Stimulated activated naive B cell treated with anti-CD40 and anti-IgM and Interleukin-4, amounts not matched to agents 10 μg/mL and 1 μg/mL and 100 μg/mL, for 72 hours (primary cell): ENCODE results near the gene SEPTIN12.

Experiments
- ATAC-seq, 2 donors: fragments of 150-1000 bp; cut with Tn5 transposase; replicated peaks; 2 replicates each; pipeline ENCODE4 v1.10.0; 2021; ENCODE audit warnings: moderate library complexity in 1 of 2
- DNase-seq: peaks from one replicate; pipeline ENCODE4 v3.0.0; 2021
- H3K27ac Mint-ChIP-seq: one replicate; pipeline ENCODE4 v1.8.0; 2022; ENCODE audit warnings: mild to moderate bottlenecking, mixed read lengths
- H3K27me3 Mint-ChIP-seq, 2 donors: one replicate each; pipeline ENCODE4 v1.8.0; 2022; ENCODE audit warnings: mixed read lengths in 2 of 2
- H3K36me3 Mint-ChIP-seq, 2 donors: one replicate each; pipeline ENCODE4 v1.8.0; 2022; ENCODE audit warnings: mixed read lengths in 2 of 2, mild to moderate bottlenecking in 1 of 2
- H3K4me1 Mint-ChIP-seq, 2 donors: one replicate each; pipeline ENCODE4 v1.8.0; 2022; ENCODE audit warnings: mixed read lengths in 2 of 2, mild to moderate bottlenecking in 1 of 2
- H3K4me3 Mint-ChIP-seq, 2 donors: one replicate each; pipeline ENCODE4 v1.8.0; 2022; ENCODE audit warnings: mild to moderate bottlenecking in 2 of 2, mixed read lengths in 2 of 2, moderate library complexity in 1 of 2
- H3K9me3 Mint-ChIP-seq, 2 donors: one replicate each; pipeline ENCODE4 v1.8.0; 2022; ENCODE audit warnings: mixed read lengths in 2 of 2, mild to moderate bottlenecking in 1 of 2

Gene SEPTIN12

DNA sequence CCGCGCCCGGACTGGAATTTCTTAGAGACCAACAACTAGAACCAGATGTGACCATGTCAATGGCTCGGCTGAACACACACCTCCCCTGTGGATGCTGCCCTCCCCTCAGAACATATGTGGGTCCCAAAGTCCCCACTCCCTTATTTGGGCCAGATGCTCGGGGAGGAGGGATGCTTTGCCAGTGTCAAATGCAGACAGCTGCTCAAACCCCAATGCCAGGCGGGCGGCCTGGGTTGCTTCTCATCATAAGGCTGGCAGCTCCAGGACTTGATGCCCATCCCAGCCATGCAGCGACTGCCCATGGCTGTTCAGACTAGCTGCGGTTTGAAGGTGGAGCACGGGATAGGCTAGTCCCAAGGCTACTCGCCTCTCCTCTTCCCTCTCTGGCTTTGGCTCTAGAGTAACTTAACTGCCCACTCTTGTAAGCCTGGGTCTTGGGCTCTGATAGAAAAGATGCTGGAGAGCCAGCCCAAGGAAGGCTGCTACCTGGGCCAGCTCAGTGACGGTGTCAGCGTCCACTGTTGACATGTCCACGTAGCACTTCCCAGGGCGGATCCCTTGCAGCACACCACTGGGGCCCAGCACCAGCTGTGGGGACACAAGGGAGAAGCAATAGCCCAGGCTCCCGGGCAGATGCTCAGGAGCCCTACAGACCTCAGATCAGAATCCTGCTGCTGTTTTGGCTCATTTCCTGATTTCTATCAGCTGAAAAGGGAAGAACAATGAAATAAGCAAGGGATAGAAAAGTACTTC lies 25.3 kb upstream of the SEPTIN12 start:
- Mint-ChIP-seq H3K27me3 (no peaks in the 10 kb centered on the region), H3K36me3 (peaks cover 38 to 54% of the 10 kb centered on the region in 2 donors), H3K4me3 (no peak overlapping the region), H3K9me3 (no peaks in the 10 kb centered on the region), H3K4me1 (peaks cover 3 to 10% of the 10 kb centered on the region in 2 donors), H3K27ac (peak overlapping the region; percentile 44)
- ATAC-seq (no peak), DNase-seq (no peak)

DNA sequence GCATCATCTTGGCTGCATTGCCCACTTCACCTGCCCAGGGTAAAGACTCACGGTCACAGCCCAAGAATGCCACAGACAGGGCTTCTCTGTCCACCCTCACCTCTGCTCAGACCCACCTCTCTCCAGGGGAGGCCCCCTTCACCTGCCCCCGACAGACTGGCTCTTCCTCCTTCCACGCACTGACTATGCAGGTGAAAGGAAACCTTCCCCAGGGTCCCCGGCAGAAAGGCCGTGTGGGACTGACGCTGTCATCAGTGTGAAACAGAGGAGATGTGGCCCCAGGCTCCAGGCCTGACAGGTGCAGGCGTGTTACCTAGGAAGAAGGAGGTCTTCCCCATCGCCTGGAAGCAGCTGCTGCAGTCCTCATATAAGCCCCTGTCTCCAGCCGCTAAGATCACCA lies 23.6 kb upstream of the SEPTIN12 start:
- no peak for ATAC-seq
- H3K9me3 Mint-ChIP-seq, result no peaks in the 10 kb centered on the region
- no peak for DNase-seq
- peaks cover 3 to 10% of the 10 kb centered on the region in 2 donors for H3K4me1 Mint-ChIP-seq
- H3K27me3 Mint-ChIP-seq, result no peaks in the 10 kb centered on the region
- peaks cover 41 to 56% of the 10 kb centered on the region in 2 donors for H3K36me3 Mint-ChIP-seq
- H3K27ac Mint-ChIP-seq, result peak overlapping the region; percentile 78
- no peak overlapping the region for H3K4me3 Mint-ChIP-seq

DNA sequence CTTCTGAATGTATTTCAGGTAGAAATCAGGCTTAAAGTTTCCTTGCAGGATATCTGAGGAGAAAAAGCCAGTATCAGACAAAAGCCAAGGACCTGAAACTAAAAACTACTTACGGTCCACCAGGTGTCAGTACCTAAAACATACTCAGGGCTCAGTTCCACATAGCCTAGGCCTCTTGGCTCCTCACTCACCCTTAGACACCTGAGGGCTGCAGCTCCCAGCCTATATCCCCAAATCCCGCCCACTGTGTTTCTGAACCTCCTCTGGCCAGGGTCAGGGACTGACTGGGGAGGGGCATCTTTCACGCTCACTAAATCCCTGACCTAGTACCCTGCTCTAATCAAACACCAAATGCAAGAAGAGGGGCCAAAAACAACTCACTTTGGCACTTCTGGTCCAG lies 23.1 kb upstream of the SEPTIN12 start:
- peaks cover 40 to 54% of the 10 kb centered on the region in 2 donors for H3K36me3 Mint-ChIP-seq
- ATAC-seq (no peak), DNase-seq (no peak)
- peak overlapping the region; percentile 51 for H3K27ac Mint-ChIP-seq
- no peaks in the 10 kb centered on the region for H3K27me3 Mint-ChIP-seq
- H3K4me1 Mint-ChIP-seq, result peaks cover 3 to 10% of the 10 kb centered on the region in 2 donors
- H3K4me3 Mint-ChIP-seq, result no peak overlapping the region
- H3K9me3 Mint-ChIP-seq, result no peaks in the 10 kb centered on the region

DNA sequence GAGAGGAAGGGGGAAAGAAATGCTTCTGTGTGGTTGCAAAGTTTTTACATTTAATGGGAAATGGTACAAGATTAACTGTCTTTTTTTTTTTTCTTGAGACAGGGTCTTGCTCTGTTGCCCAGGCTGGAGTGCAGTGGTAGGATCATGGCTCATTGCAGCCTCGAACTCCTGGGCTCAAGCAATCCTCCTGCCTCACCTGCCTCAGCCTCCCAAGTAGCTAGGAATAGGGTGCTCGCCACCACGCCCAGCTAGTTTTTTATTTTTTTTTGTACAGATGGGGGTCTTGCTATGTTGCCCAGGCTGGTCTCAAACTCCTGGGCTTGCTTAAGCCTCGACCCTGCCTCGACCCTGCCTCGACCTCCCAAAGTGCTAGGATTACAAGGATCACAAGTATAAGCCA lies 18.1 kb upstream of the SEPTIN12 start:
- ATAC-seq (no peak), DNase-seq (no peak)
- H3K36me3 Mint-ChIP-seq, result peaks cover 27 to 32% of the 10 kb centered on the region in 2 donors
- H3K9me3 Mint-ChIP-seq, result no peaks in the 10 kb centered on the region
- no peak overlapping the region for H3K4me3 Mint-ChIP-seq
- H3K4me1 Mint-ChIP-seq, result peaks cover 4 to 26% of the 10 kb centered on the region in 2 donors
- H3K27me3 Mint-ChIP-seq, result no peaks in the 10 kb centered on the region
- peak overlapping the region; percentile 56 for H3K27ac Mint-ChIP-seq

DNA sequence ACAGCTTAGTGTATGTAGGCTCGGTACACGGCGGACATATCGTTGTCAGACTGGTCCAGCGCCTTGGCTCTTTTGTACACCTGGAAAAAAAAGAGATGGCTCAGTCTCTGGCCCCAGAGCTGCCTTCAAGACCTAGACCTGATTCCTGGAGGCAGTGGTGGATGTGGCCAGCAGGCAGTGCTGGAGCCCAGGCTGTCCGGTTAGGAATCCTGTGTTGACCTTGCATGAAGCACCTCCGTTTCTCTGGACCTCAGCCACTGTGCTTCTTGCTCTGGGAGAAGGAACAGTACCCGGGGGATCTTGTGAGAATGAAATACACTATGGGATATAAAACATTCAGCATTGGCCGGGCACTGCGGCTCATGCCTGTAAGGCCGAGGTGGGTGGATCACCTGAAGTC lies 17.1 kb upstream of the SEPTIN12 start:
- DNase-seq, result no peak
- no peak for ATAC-seq
- Mint-ChIP-seq H3K4me1 (peaks cover 11 to 34% of the 10 kb centered on the region in 2 donors), H3K36me3 (peaks cover 29 to 31% of the 10 kb centered on the region in 2 donors), H3K9me3 (no peaks in the 10 kb centered on the region), H3K4me3 (no peak overlapping the region), H3K27me3 (no peaks in the 10 kb centered on the region), H3K27ac (no peak overlapping the region)

DNA sequence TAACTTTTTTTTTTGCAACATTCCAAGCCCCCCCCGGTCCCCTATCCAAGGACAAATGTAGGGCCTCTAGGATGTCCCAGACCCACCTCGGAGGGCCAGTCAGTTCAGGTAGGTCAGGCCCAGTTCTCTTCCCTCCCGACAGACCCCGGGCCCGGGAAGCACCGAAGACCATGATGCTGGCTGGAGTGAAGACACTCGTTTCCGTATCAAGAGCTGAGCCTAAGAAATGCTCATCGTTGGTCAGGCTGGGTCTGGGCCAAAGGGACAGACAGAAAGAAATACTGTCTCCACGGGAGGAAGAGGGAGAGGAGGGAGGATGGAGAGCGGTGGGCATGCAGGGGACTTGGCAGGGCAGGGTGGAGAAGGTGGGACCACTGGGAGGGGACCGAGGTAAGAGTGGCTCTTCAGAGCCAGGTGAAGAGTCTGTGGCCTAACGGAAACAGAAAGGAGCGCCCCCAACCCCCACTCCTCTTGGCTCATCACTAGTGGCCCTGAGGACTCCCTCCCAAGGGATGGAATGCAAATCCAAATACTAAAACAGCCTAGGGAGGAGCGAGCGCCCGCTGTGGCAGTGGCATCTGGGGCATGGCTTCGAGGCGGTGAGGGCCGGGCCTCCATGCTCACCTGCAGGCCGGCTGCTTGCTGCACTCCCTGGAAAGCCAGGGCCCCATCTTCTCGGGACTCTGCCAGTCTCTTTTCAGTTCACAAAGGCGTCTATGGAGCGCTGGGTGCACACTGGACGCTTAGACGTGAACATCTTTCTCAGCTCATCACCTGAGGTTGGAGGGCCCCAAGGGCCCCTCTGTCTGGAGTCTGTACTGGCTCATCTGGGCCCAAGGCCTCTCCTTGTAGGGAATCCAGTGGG lies 16.0 kb upstream of the SEPTIN12 start:
- peak overlapping the region in 1 of 2 donors; percentile 39 for H3K4me3 Mint-ChIP-seq
- peaks cover 31 to 33% of the 10 kb centered on the region in 2 donors for H3K36me3 Mint-ChIP-seq
- H3K9me3 Mint-ChIP-seq, result no peaks in the 10 kb centered on the region
- no peaks in the 10 kb centered on the region for H3K27me3 Mint-ChIP-seq
- peaks cover 15 to 45% of the 10 kb centered on the region in 2 donors for H3K4me1 Mint-ChIP-seq
- H3K27ac Mint-ChIP-seq, result peak overlapping the region; percentile 20
- ATAC-seq, result no peak
- DNase-seq, result no peak

DNA sequence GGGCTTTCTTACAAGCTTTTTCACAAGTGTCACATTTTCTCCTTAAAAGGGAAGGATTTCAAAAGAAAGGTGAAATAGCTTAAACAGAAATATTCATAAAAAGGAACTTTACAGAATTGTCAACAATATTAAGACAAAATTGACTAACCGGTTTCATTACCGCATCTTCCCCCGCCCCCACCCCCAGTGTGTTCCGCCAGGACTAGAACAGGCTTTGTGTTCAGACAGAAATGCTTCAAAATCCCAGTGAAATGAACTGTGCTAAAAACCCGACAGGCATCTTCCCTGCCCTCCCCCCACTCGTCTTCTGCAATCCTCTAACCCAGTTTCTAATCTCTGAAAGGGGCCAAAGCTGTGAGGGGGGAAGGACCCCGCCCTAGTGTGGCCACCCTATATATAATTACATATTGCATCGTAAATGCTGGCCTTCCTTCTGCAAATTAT lies 15.3 kb upstream of the SEPTIN12 start:
- no peak for DNase-seq
- H3K4me3 Mint-ChIP-seq, result peak overlapping the region; percentile 83 to 92
- H3K4me1 Mint-ChIP-seq, result peaks cover 17 to 47% of the 10 kb centered on the region in 2 donors
- no peak for ATAC-seq
- no peak overlapping the region for H3K27ac Mint-ChIP-seq
- no peaks in the 10 kb centered on the region for H3K9me3 Mint-ChIP-seq
- peaks cover 31 to 39% of the 10 kb centered on the region in 2 donors for H3K36me3 Mint-ChIP-seq
- H3K27me3 Mint-ChIP-seq, result no peaks in the 10 kb centered on the region

DNA sequence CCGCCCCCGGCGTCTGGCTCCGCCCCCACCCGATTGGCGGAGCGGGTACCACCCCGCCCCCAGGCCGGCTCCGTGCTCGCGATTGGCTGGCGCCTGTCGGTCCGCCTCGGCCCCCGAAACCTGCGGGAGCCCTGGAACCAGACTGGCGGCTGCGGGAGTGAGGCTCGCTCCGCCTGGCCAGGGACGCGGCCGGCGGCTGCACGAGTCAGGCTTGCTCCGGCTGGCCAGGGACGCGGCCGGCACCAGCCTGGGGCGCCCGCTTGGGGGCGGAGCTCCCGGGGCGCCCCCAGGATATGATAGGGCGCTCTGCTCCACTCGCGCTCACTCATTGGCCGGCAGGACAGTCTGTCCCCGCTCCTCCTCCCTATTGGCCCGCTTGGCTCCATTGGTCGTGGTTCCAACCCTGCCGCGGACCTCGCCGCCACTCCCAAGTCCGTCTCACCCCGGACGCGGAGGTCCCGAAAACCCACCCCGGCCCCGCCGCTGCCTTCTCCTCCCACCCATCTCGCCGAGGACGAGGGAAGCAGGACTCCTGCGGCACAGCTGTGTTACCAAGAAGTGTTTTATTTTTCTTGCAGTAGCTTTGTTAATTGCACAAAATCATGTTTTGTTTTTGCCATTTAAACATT lies 14.6 kb upstream of the SEPTIN12 start:
- Mint-ChIP-seq H3K9me3 (no peaks in the 10 kb centered on the region), H3K4me1 (peaks cover 17 to 47% of the 10 kb centered on the region in 2 donors), H3K27me3 (no peaks in the 10 kb centered on the region), H3K27ac (peak overlapping the region; percentile 65), H3K4me3 (peak overlapping the region; percentile 83 to 92), H3K36me3 (peaks cover 33 to 38% of the 10 kb centered on the region in 2 donors)
- peak; percentile 87 for DNase-seq
- peak; percentile 91 to 92 for ATAC-seq

DNA sequence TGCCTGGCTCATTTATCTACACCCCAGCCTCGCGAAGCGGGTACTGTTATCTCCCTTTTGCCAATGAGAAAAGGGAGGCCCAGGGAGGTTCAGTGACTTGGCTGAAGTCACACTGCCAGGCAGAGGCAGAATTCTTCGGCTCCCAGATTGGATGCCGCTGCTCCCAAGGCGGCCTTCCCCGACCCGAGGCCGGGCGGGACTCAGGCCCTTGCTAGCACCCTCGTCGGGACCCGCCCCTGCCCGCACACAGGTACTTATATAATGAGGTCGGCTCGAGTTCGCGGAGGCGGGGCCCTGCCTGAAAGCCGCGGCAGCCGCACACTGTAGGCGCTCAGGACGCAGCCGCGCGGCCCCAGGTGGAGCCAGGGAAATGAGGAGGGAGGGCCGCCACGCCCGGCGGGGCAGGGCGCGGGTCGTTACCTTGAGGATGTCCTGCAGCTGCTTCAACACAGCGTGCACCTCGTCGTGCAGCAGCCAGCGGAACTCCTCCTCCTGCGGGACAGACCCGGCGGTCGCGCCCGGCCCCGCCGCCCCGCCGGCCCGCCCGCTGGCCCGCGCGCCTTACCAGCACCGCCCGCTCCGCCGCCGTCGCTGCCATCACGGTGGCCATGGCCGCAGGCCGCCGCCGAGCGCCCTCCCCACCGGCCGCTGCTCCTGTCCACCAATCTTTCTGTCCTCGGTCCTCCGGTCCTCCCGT lies 14.0 kb upstream of the SEPTIN12 start, which contains the start of gene ROGDI:
Gene ROGDI (minus strand): TSS at position 672 of the 697 bp plus-strand sequence. CDS start 62 bp downstream, at position 610.
- Mint-ChIP-seq H3K4me3 (peak within 1 kb of the TSS; percentile 88 to 92), H3K27me3 (no peaks in the 10 kb centered on the region), H3K9me3 (no peaks in the 10 kb centered on the region), H3K27ac (peak within 1 kb of the TSS; percentile 90), H3K36me3 (peaks cover 27 to 33% of the 10 kb centered on the region in 2 donors), H3K4me1 (peaks cover 17 to 47% of the 10 kb centered on the region in 2 donors)
- ATAC-seq (peak; percentile 72 to 77), DNase-seq (peak; percentile 72)

DNA sequence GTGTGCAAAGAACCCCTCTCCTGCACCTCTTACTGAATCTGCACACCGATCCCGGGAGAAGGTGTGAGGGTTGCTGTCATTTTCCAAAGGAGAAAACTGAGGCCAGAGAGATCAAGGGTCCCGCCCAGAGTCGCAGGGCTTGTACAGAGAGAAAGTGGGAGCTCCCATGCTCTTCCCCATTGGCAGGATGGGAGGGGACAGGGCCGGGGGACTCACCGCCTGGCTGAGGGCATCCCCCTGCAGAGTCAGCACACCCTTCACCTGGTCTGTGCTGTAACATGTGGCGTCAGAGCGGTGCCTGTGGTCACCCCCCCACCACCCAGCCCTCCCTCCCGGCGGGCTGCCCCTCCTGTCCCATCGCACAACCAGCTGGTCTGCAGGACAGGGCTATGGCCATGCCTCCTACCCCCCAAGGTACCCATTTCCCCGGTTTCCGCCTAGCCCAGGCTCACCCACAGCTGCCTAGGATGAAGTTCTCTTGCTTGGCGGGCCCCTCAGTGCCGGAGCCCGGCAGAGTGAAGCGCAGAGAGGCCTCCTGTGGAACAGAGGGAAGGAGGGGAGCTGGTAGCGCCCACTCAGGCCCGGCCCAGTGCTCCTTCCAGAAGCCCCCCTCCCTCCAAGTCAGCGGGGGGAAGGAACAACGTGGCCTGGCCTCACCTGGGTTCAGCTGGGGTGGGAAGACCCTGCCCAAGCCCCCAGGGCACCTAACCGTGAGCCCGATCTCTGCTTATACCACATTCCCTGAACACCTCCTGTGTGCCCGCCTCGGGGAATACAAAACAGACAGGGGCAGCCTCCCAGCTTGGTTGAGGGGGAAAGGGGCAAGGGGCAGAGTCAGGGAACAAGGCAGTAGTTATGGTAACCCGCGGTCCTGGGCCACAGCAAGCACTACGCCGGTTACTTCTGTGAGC lies 13.2 kb upstream of the SEPTIN12 start:
- peaks cover 17 to 47% of the 10 kb centered on the region in 2 donors for H3K4me1 Mint-ChIP-seq
- peak overlapping the region; percentile 90 for H3K27ac Mint-ChIP-seq
- DNase-seq, result no peak

DNA sequence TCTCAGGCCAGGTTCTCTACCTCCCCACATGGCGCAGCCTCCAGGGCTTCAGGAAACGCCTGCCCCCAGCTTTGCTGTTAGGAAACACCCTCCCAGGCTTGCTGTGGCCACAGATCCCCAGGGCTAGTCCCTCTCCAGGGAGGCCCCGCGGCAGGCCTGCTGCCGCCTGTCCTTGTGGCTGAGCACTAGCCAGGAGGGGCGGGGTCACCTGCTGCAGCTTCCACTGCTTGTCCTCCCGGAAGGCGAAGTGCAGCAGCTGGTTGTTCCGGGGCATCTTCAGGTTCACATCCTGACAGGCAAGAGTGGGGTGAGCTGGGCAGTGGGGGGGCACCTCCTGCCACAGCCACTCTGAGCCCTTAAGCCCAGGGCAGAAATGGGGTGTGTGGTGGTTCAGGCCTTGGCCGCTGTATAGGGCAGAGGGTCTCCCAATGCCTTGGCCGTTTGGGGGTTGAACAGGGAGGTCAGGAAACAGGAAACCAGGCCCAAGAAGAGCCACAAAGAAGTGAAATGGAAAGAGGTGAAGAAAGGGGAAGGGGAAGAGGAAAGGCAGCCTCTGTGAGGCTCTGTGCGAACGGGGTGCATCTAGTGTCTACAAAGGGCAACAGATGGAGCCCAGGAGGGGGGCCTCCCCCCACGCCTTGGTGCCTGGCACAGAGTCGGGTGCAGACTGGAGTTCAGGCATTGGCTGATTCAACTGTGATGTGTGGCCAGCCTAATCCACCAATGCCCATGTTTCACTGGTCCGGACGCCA lies 12.3 kb upstream of the SEPTIN12 start:
- peaks cover 24 to 27% of the 10 kb centered on the region in 2 donors for H3K36me3 Mint-ChIP-seq
- ATAC-seq (no peak), DNase-seq (peak; percentile 38)
- peaks cover 17 to 47% of the 10 kb centered on the region in 2 donors for H3K4me1 Mint-ChIP-seq
- H3K9me3 Mint-ChIP-seq, result no peaks in the 10 kb centered on the region
- H3K27ac Mint-ChIP-seq, result peak overlapping the region; percentile 79
- H3K4me3 Mint-ChIP-seq, result peak overlapping the region; percentile 81 to 84
- H3K27me3 Mint-ChIP-seq, result no peaks in the 10 kb centered on the region

More for the DNA sequence above, 13.2 kb upstream of the SEPTIN12 start:
- ATAC-seq, result no peak
- no peaks in the 10 kb centered on the region for H3K27me3 Mint-ChIP-seq
- peaks cover 27 to 32% of the 10 kb centered on the region in 2 donors for H3K36me3 Mint-ChIP-seq
- no peaks in the 10 kb centered on the region for H3K9me3 Mint-ChIP-seq
- peak overlapping the region; percentile 88 to 92 for H3K4me3 Mint-ChIP-seq

DNA sequence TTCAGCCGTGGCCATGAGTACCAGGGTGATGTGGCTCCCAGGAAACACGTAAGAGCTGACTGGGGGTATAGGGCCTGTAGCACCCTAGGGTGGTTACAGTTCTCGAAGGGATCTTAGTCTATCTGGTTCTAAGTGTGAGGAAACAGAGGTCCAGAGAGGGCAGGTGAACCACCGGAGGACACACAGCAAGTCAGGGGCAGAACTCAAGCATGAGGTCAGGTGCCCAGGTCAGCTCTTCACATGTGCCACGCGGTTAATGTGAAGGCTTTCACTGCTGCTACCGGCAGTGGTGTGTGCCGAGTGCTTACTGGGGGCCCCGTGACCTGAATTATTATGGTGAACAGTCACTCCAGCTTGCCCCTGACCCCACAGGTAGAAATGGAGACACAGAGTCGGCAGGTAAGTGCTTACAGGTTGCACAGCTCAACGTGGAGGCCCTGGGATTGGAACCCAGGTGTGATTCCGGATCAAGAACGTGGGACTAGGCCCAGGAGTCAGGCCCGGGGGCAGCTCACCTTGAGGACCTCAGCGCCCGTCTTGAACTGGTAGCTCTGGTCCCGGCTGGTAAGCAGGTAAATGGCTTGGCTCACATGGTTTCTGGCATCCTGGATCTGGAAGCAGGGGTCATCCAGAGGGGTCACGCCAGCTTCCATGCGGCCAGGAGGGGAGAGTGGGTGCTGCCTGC lies 11.2 kb upstream of the SEPTIN12 start:
- Mint-ChIP-seq H3K27ac (peak overlapping the region; percentile 14), H3K36me3 (peaks cover 15 to 17% of the 10 kb centered on the region in 2 donors), H3K27me3 (no peaks in the 10 kb centered on the region)

More for the DNA sequence above, 11.2 kb upstream of the SEPTIN12 start:
- Mint-ChIP-seq H3K4me1 (peaks cover 17 to 47% of the 10 kb centered on the region in 2 donors), H3K4me3 (peak overlapping the region; percentile 59 to 81), H3K9me3 (no peaks in the 10 kb centered on the region)
- ATAC-seq (no peak), DNase-seq (no peak)
